Natural killer cell (primary cell): Measurements from ENCODE around the gene SGSM2. TPM values are rescaled to one million over a fixed set of nuclear protein-coding genes. Genes with fewer than 3 reads are reported as not detected.

ENCODE experiments used
- ATAC-seq, 3 donors: fragments of 150-1000 bp in 2 of 3; fragments of 200-7000 bp in 1 of 3; cut with Tn5 transposase; 1 replicate in 1 of 3; 2 replicates in 2 of 3; pipeline ENCODE4 v1.10.0; 2021; ENCODE audit warnings: mild to moderate bottlenecking in 2 of 3, moderate library complexity in 2 of 3
- DNase-seq, 2 donors: peaks; one replicate each; pipeline versions ENCODE4 v3.0.0 to v3.0.0-alpha.2; 2013 to 2021; ENCODE audit warnings: mixed read lengths in 1 of 2
- H3K27ac ChIP-seq: one replicate; pipeline ENCODE4 v1.5.1; 2013; ENCODE audit warnings: mild to moderate bottlenecking, low read length
- H3K27me3 ChIP-seq: one replicate; pipeline ENCODE4 v1.6.1; 2013; ENCODE audit warnings: low read length; ENCODE audit not compliant: control insufficient read depth, insufficient read depth
- H3K36me3 ChIP-seq: one replicate; pipeline ENCODE4 v1.6.1; 2013; ENCODE audit warnings: low read length; ENCODE audit not compliant: control insufficient read depth, insufficient read depth
- H3K4me1 ChIP-seq: one replicate; pipeline ENCODE4 v1.6.1; 2013; ENCODE audit warnings: low read length; ENCODE audit not compliant: control insufficient read depth, insufficient read depth
- H3K4me3 ChIP-seq: one replicate; pipeline ENCODE4 v1.5.1; 2013; ENCODE audit warnings: low read length
- H3K9me3 ChIP-seq: one replicate; pipeline ENCODE4 v1.6.1; 2013; ENCODE audit warnings: low read length; ENCODE audit not compliant: control insufficient read depth, insufficient read depth
- H3K27ac Mint-ChIP-seq, 2 donors: one replicate each; pipeline ENCODE4 v1.8.0; 2022; ENCODE audit warnings: mild to moderate bottlenecking in 2 of 2, mixed read lengths in 2 of 2, moderate library complexity in 1 of 2
- H3K27me3 Mint-ChIP-seq, 2 donors: one replicate each; pipeline ENCODE4 v1.8.0; 2022; ENCODE audit warnings: low read depth in 2 of 2, mixed read lengths in 2 of 2
- H3K36me3 Mint-ChIP-seq: one replicate; pipeline ENCODE4 v1.8.0; 2022; ENCODE audit warnings: mixed read lengths
- H3K4me1 Mint-ChIP-seq, 2 donors: one replicate each; pipeline ENCODE4 v1.8.0; 2022; ENCODE audit warnings: mixed read lengths in 2 of 2
- H3K4me3 Mint-ChIP-seq: one replicate; pipeline ENCODE4 v1.8.0; 2022; ENCODE audit warnings: mild to moderate bottlenecking, moderate library complexity, mixed read lengths
- H3K9me3 Mint-ChIP-seq, 2 donors: one replicate each; pipeline ENCODE4 v1.8.0; 2022; ENCODE audit warnings: mixed read lengths in 2 of 2
- WGBS: methylation state at CpG from one replicate; pipeline ENCODE4 v1.1.7; 2013; ENCODE audit warnings: missing lambda C conversion rate; ENCODE audit not compliant: insufficient coverage; 5-methylcytosine and 5-hydroxymethylcytosine counted together
- intact Hi-C: fragments of 100-400 bp; cut with micrococcal nuclease; formaldehyde crosslinking; loops from one replicate; pipeline ENCODE4 v1.14.2; 2022
- total RNA-seq, 4 donors: library from RNA; stranded (reverse); fragments of 120-200 nt in 1 of 4; gene quantifications; one replicate each; pipeline versions ENCODE4 v1.2.3 to v1.2.4, GENCODE V29; 2013 to 2022
- TF ChIP-seq, protein P1 (sequence below): fragments of 200-600 bp; IDR thresholded peaks from one replicate; pipeline ENCODE4 v1.8.0; 2022; ENCODE audit warnings: antibody characterized with exemption

SGSM2 gene
- total RNA-seq, 3 donors from 2014 or later (not counting 1 experiment from before 2014, with no cell fraction given) = 65.4 to 75.7 (median 73.6) TPM

DNA sequence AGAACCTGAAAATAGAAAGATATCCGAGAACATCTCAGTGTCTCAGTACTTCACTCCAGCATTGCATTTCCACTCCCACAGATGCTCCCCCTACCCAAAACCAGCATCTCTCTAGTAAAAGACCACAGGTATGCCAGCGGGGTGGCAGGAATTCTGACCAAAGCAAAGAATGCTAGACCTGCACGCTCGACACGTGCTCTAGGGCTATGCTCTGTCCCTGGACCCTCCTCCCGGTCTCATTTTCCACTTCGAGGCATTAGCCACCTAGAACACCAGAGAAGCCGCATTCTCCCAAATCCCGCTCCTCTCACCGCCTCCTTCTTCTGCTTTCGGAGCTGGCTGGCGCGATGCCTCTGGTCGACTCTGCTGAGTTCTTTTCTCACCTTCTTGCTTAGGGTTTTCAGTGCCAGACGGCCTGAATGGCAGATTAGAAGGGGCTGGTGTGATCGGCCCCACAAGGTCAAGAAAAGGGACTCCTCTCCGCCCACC is 1.5 kb upstream of the SGSM2 start:
- H3K4me3 Mint-ChIP-seq = peak overlapping the region; percentile 99
- H3K36me3 ChIP-seq = peaks cover 40% of the 10 kb centered on the region

DNA sequence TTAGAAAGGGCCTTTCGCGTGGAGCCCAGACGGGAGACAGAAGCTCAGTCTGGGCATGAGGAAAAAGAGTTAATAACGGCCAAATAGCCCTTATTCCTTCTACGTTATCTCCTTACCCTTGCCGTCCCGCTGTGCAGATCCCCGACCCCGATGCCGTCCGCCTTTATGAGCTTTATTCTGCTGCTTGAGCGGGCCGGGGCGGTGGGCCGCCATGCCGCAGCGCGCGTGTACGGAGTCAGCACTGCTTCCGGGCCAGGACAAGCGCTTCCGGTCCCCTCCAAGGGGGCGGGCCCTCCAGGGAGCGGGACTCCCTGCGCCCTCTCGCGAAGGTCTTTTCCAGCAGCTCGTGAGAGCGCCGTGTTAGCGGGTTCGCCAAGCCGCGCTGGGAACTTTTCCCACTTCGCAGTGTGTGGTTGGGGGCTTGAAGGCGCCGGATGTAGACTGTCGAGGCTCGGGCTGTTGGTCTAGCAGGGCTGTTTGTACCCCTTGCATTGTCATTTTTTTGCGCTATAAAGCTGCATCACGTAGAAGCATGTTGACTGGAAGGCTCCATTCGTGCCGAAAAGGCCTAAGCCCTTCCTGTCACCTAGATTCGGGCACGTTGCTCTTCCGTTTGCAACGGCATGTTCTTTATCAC is 968 bp upstream of the SGSM2 start, which contains the start of gene TSR1:
Gene TSR1, minus strand, starts transcription at position 243 of the 637 bp plus-strand sequence. Its CDS starts 30 bp downstream, at position 213.
- H3K4me1 Mint-ChIP-seq = peaks cover 17 to 19% of the 10 kb centered on the region in 2 donors
- TF ChIP-seq, protein P1, sequence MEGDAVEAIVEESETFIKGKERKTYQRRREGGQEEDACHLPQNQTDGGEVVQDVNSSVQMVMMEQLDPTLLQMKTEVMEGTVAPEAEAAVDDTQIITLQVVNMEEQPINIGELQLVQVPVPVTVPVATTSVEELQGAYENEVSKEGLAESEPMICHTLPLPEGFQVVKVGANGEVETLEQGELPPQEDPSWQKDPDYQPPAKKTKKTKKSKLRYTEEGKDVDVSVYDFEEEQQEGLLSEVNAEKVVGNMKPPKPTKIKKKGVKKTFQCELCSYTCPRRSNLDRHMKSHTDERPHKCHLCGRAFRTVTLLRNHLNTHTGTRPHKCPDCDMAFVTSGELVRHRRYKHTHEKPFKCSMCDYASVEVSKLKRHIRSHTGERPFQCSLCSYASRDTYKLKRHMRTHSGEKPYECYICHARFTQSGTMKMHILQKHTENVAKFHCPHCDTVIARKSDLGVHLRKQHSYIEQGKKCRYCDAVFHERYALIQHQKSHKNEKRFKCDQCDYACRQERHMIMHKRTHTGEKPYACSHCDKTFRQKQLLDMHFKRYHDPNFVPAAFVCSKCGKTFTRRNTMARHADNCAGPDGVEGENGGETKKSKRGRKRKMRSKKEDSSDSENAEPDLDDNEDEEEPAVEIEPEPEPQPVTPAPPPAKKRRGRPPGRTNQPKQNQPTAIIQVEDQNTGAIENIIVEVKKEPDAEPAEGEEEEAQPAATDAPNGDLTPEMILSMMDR = no peak
- peak within 1 kb of the TSS; percentile 51 for H3K27ac ChIP-seq
- ATAC-seq (peak; percentile 81 to 92 (median 85)), DNase-seq (peak; percentile 79 to 94)
- under 1% methylated on average over 48 of the region's 48 CpGs for WGBS
- peak within 1 kb of the TSS; percentile 60 for H3K4me3 ChIP-seq
- H3K36me3 Mint-ChIP-seq = no peaks in the 10 kb centered on the region
- no peaks in the 10 kb centered on the region for H3K27me3 ChIP-seq
- no peaks in the 10 kb centered on the region for H3K9me3 Mint-ChIP-seq
- H3K27ac Mint-ChIP-seq = peak within 1 kb of the TSS; percentile 90 to 93
- peaks cover 18% of the 10 kb centered on the region for H3K4me1 ChIP-seq
- intact Hi-C loops = no loop called here
- H3K4me3 Mint-ChIP-seq = peak within 1 kb of the TSS; percentile 99
- no peaks in the 10 kb centered on the region for H3K9me3 ChIP-seq
- no peaks in the 10 kb centered on the region for H3K27me3 Mint-ChIP-seq
- H3K36me3 ChIP-seq = peaks cover 34% of the 10 kb centered on the region

More for the DNA sequence above, 1.5 kb upstream of the SGSM2 start:
- ATAC-seq (no peak), DNase-seq (no peak)
- H3K4me3 ChIP-seq = peak overlapping the region; percentile 60
- TF ChIP-seq, protein P1 = no peak
- no peak overlapping the region for H3K27ac ChIP-seq
- H3K4me1 Mint-ChIP-seq = peaks cover 17 to 19% of the 10 kb centered on the region in 2 donors
- WGBS = 4% methylated on average over 17 of the region's 17 CpGs
- no peaks in the 10 kb centered on the region for H3K9me3 ChIP-seq
- intact Hi-C loops = no loop called here
- no peaks in the 10 kb centered on the region for H3K27me3 Mint-ChIP-seq
- peaks cover 18% of the 10 kb centered on the region for H3K4me1 ChIP-seq
- no peaks in the 10 kb centered on the region for H3K36me3 Mint-ChIP-seq
- no peaks in the 10 kb centered on the region for H3K27me3 ChIP-seq
- no peaks in the 10 kb centered on the region for H3K9me3 Mint-ChIP-seq
- peak overlapping the region; percentile 90 to 93 for H3K27ac Mint-ChIP-seq

DNA sequence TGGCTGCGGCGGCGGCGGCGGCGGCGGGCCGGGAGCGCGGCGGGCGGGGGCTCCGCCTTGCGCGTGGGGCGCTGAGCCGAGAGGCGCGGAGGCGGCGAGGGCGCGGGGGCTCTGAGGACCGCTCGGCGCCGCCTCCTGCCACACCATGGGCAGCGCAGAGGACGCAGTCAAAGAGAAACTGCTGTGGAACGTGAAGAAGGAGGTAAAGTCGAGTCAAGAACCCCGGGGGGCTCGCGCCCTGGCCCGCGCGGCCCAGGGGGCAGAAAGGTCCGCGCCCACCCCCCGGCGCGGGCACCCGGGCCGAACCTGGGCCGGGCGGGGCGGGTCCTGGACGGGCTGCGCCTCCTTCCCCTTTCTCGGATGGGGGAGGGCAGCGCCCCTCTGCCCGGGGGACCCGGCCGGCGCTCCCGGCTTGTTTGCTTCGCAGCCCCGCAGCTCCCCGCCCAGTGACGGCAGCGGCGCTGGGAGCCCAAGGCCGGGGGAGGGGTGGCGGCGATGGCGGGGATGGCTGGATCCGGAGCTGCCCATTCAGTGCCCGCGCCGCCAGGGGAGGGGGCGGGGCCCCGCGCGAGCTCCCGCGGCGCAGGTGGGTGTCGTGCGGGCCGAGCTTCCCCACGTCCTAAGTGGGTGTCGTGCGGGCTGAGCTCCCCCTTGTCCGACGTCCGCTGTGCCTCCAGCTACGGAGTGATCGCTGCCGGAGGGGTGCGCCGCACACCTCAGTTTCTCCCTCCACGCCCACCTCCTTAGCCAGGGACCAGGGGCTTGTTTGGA is 428 bp downstream of the SGSM2 start:
- no peaks in the 10 kb centered on the region for H3K36me3 Mint-ChIP-seq
- H3K27ac Mint-ChIP-seq = peak overlapping the region in 1 of 2 donors; percentile 66
- H3K9me3 ChIP-seq = no peaks in the 10 kb centered on the region
- no peaks in the 10 kb centered on the region for H3K9me3 Mint-ChIP-seq
- DNase-seq (peak; percentile 50 to 68), ATAC-seq (peak; percentile 41 to 48 (median 47))
- H3K27me3 Mint-ChIP-seq = no peaks in the 10 kb centered on the region
- under 1% methylated on average over 92 of the region's 92 CpGs for WGBS
- H3K27me3 ChIP-seq = no peaks in the 10 kb centered on the region
- peaks cover 18% of the 10 kb centered on the region for H3K4me1 ChIP-seq
- H3K4me3 Mint-ChIP-seq = peak overlapping the region; percentile 99
- H3K27ac ChIP-seq = no peak overlapping the region
- H3K4me3 ChIP-seq = peak overlapping the region; percentile 60
- peaks cover 23% of the 10 kb centered on the region for H3K36me3 ChIP-seq
- peaks cover 17 to 19% of the 10 kb centered on the region in 2 donors for H3K4me1 Mint-ChIP-seq
- TF ChIP-seq, protein P1 = no peak
- intact Hi-C loops = no loop called here
